Measurements from ENCODE around the gene SLC39A11.
"Not testable (repeated sequence)": the region's sequence is repeated elsewhere in the genome, so short reads cannot be mapped to it uniquely, and the experiment has no call there.

SLC39A11 gene

GRCh38 chr17:72788950-72789585 lies 303.4 kb downstream of the SLC39A11 start:
- no peak overlapping the region for H3K27ac Mint-ChIP-seq
- DNase-seq (ENCODE audit: low spot score in 2 of 2) = no peak
- H3K9me3 Mint-ChIP-seq = peaks cover 9% of the 10 kb centered on the region
- ATAC-seq = no peak
- H3K36me3 Mint-ChIP-seq = no peaks in the 10 kb centered on the region
- H3K4me3 Mint-ChIP-seq = no peak overlapping the region
- no peaks in the 10 kb centered on the region for H3K4me1 Mint-ChIP-seq

GRCh38 chr17:72786209-72786608 lies 306.3 kb downstream of the SLC39A11 start:
- Mint-ChIP-seq H3K4me3 (no peak overlapping the region), H3K9me3 (no peaks in the 10 kb centered on the region), H3K4me1 (no peaks in the 10 kb centered on the region), H3K36me3 (no peaks in the 10 kb centered on the region), H3K27ac (peak overlapping the region; percentile 7)
- no peak for DNase-seq (ENCODE audit: low spot score in 2 of 2)
- no peak for ATAC-seq

- H3K4me3 Mint-ChIP-seq = no peak overlapping the region
- no peak overlapping the region for H3K27ac Mint-ChIP-seq
- H3K9me3 Mint-ChIP-seq = no peaks in the 10 kb centered on the region
- ATAC-seq (no peak), DNase-seq (ENCODE audit: low spot score in 2 of 2) (no peak)
- H3K36me3 Mint-ChIP-seq = no peaks in the 10 kb centered on the region
- no peaks in the 10 kb centered on the region for H3K4me1 Mint-ChIP-seq
These were observed 309.3 kb downstream of the SLC39A11 start for GRCh38 chr17:72782985-72783701.

- not testable (repeated sequence) for ATAC-seq; H3K4me3 Mint-ChIP-seq; H3K36me3 Mint-ChIP-seq; DNase-seq (ENCODE audit: low spot score in 2 of 2); H3K9me3 Mint-ChIP-seq; H3K4me1 Mint-ChIP-seq; H3K27ac Mint-ChIP-seq
These were observed 310.1 kb downstream of the SLC39A11 start for GRCh38 chr17:72782437-72782836.

- Mint-ChIP-seq H3K36me3 (no peaks in the 10 kb centered on the region), H3K9me3 (no peaks in the 10 kb centered on the region), H3K4me3 (no peak overlapping the region), H3K27ac (no peak overlapping the region), H3K4me1 (peaks cover 5% of the 10 kb centered on the region)
- DNase-seq (ENCODE audit: low spot score in 2 of 2) (no peak), ATAC-seq (no peak)
These were observed 314.0 kb downstream of the SLC39A11 start for GRCh38 chr17:72778169-72779151.

GRCh38 chr17:72775919-72776318 lies 316.6 kb downstream of the SLC39A11 start:
- peaks cover 2% of the 10 kb centered on the region for H3K9me3 Mint-ChIP-seq
- ATAC-seq (no peak), DNase-seq (ENCODE audit: low spot score in 2 of 2) (no peak)
- H3K4me1 Mint-ChIP-seq = peaks cover 15% of the 10 kb centered on the region
- H3K36me3 Mint-ChIP-seq = no peaks in the 10 kb centered on the region
- H3K4me3 Mint-ChIP-seq = no peak overlapping the region
- H3K27ac Mint-ChIP-seq = no peak overlapping the region

- peaks cover 15% of the 10 kb centered on the region for H3K4me1 Mint-ChIP-seq
- DNase-seq (ENCODE audit: low spot score in 2 of 2) (no peak), ATAC-seq (no peak)
- H3K4me3 Mint-ChIP-seq = no peak overlapping the region
- peaks cover 2% of the 10 kb centered on the region for H3K9me3 Mint-ChIP-seq
- peak overlapping the region; percentile 48 for H3K27ac Mint-ChIP-seq
- H3K36me3 Mint-ChIP-seq = no peaks in the 10 kb centered on the region
These were observed 317.3 kb downstream of the SLC39A11 start for GRCh38 chr17:72775237-72775636.

- DNase-seq (ENCODE audit: low spot score in 2 of 2) (no peak), ATAC-seq (no peak)
- Mint-ChIP-seq H3K27ac (no peak overlapping the region), H3K9me3 (peaks cover 2% of the 10 kb centered on the region), H3K36me3 (no peaks in the 10 kb centered on the region), H3K4me1 (peaks cover 15% of the 10 kb centered on the region), H3K4me3 (no peak overlapping the region)
These were observed 318.3 kb downstream of the SLC39A11 start for GRCh38 chr17:72774236-72774635.

GRCh38 chr17:72773225-72773624 lies 319.3 kb downstream of the SLC39A11 start:
- H3K4me3 Mint-ChIP-seq; ATAC-seq; H3K27ac Mint-ChIP-seq; H3K36me3 Mint-ChIP-seq; H3K9me3 Mint-ChIP-seq; DNase-seq (ENCODE audit: low spot score in 2 of 2): not testable (repeated sequence)
- H3K4me1 Mint-ChIP-seq = peaks cover 15% of the 10 kb centered on the region

GRCh38 chr17:72772331-72772821 lies 320.1 kb downstream of the SLC39A11 start:
- ATAC-seq (no peak), DNase-seq (ENCODE audit: low spot score in 2 of 2) (no peak)
- Mint-ChIP-seq H3K36me3 (no peaks in the 10 kb centered on the region), H3K9me3 (peaks cover 2% of the 10 kb centered on the region), H3K4me3 (no peak overlapping the region), H3K27ac (no peak overlapping the region), H3K4me1 (peaks cover 15% of the 10 kb centered on the region)

- Mint-ChIP-seq H3K36me3 (no peaks in the 10 kb centered on the region), H3K4me3 (no peak overlapping the region), H3K27ac (no peak overlapping the region), H3K4me1 (peaks cover 15% of the 10 kb centered on the region), H3K9me3 (peaks cover 2% of the 10 kb centered on the region)
- DNase-seq (ENCODE audit: low spot score in 2 of 2) = no peak
- no peak for ATAC-seq
These were observed 320.8 kb downstream of the SLC39A11 start for GRCh38 chr17:72771734-72772133.

GRCh38 chr17:72766761-72767356 lies 325.6 kb downstream of the SLC39A11 start:
- no peak for DNase-seq (ENCODE audit: low spot score in 2 of 2)
- no peak for ATAC-seq
- Mint-ChIP-seq H3K36me3 (no peaks in the 10 kb centered on the region), H3K4me1 (peaks cover under 1% of the 10 kb centered on the region), H3K4me3 (no peak overlapping the region), H3K9me3 (no peaks in the 10 kb centered on the region), H3K27ac (no peak overlapping the region)

- DNase-seq (ENCODE audit: low spot score in 2 of 2) (no peak), ATAC-seq (no peak)
- no peaks in the 10 kb centered on the region for H3K4me1 Mint-ChIP-seq
- no peaks in the 10 kb centered on the region for H3K9me3 Mint-ChIP-seq
- H3K4me3 Mint-ChIP-seq = no peak overlapping the region
- H3K36me3 Mint-ChIP-seq = no peaks in the 10 kb centered on the region
- H3K27ac Mint-ChIP-seq = no peak overlapping the region
These were observed 326.9 kb downstream of the SLC39A11 start for GRCh38 chr17:72765368-72766153.

GRCh38 chr17:72764632-72765041 lies 327.9 kb downstream of the SLC39A11 start:
- no peaks in the 10 kb centered on the region for H3K4me1 Mint-ChIP-seq
- peak; percentile 39 for ATAC-seq
- no peak overlapping the region for H3K4me3 Mint-ChIP-seq
- H3K27ac Mint-ChIP-seq = no peak overlapping the region
- no peak for DNase-seq (ENCODE audit: low spot score in 2 of 2)
- no peaks in the 10 kb centered on the region for H3K36me3 Mint-ChIP-seq
- H3K9me3 Mint-ChIP-seq = no peaks in the 10 kb centered on the region
